H9 (cell line): ENCODE data around the gene DYRK2. TPM values are rescaled to one million over a fixed set of nuclear protein-coding genes. Genes with fewer than 3 reads are reported as not detected.

Experiments used
- DNase-seq: peaks from one replicate; pipeline ENCODE4 v3.0.0-alpha.2; 2017
- H2AFZ ChIP-seq: one replicate; pipeline ENCODE4 v1.6.1; 2013; ENCODE audit warnings: mild to moderate bottlenecking, low read length, control low read depth, moderate library complexity
- H2AK5ac ChIP-seq: 2 replicates; pipeline ENCODE4 v1.6.1; 2013; ENCODE audit warnings: low read length, control low read depth, mixed read lengths; ENCODE audit not compliant: insufficient read length
- H2BK120ac ChIP-seq: one replicate; pipeline ENCODE4 v1.6.1; 2013; ENCODE audit warnings: low read depth, mild to moderate bottlenecking, low read length, control low read depth, inconsistent platforms; ENCODE audit not compliant: poor library complexity, severe bottlenecking
- H2BK12ac ChIP-seq: 2 replicates; pipeline ENCODE4 v1.6.1; 2013; ENCODE audit warnings: low read length, control low read depth, mixed read lengths, low read depth; ENCODE audit not compliant: insufficient read length
- H2BK15ac ChIP-seq: 2 replicates; pipeline ENCODE4 v1.6.1; 2013; ENCODE audit warnings: low read depth, low read length, control low read depth
- H2BK20ac ChIP-seq: one replicate; pipeline ENCODE4 v1.6.1; 2013; ENCODE audit warnings: low read depth, mild to moderate bottlenecking, low read length, control low read depth, inconsistent platforms; ENCODE audit not compliant: poor library complexity, severe bottlenecking
- H2BK5ac ChIP-seq: 2 replicates; pipeline ENCODE4 v1.6.1; 2013; ENCODE audit warnings: low read length, control low read depth, mixed read lengths; ENCODE audit not compliant: insufficient read length
- H3K14ac ChIP-seq: 2 replicates; pipeline ENCODE4 v1.6.1; 2013; ENCODE audit warnings: low read length, control low read depth; ENCODE audit not compliant: insufficient read depth
- H3K18ac ChIP-seq: 2 replicates; pipeline ENCODE4 v1.6.1; 2013; ENCODE audit warnings: low read depth, mild to moderate bottlenecking, mixed read lengths, low read length, control low read depth; ENCODE audit not compliant: insufficient read length
- H3K23ac ChIP-seq: 2 replicates; pipeline ENCODE4 v1.6.1; 2013; ENCODE audit warnings: low read length, control low read depth, mixed read lengths, low read depth; ENCODE audit not compliant: insufficient read length
- H3K23me2 ChIP-seq: 2 replicates; pipeline ENCODE4 v1.6.1; 2013; ENCODE audit warnings: low read depth, mild to moderate bottlenecking, mixed read lengths, low read length, control low read depth; ENCODE audit not compliant: insufficient read length, poor library complexity, severe bottlenecking
- H3K27ac ChIP-seq: 2 replicates; pipeline ENCODE4 v1.5.1; 2013; ENCODE audit warnings: low read length, control low read depth, mixed read lengths, low read depth; ENCODE audit not compliant: insufficient read length
- H3K27me3 ChIP-seq: 2 replicates; pipeline ENCODE4 v1.6.1; 2013; ENCODE audit warnings: low read length, control low read depth, inconsistent platforms; ENCODE audit not compliant: insufficient read depth
- H3K4ac ChIP-seq: 2 replicates; pipeline ENCODE4 v1.6.1; 2013; ENCODE audit warnings: low read depth, mild to moderate bottlenecking, control low read depth, inconsistent platforms, low read length, moderate library complexity
- H3K4me1 ChIP-seq: 2 replicates; pipeline ENCODE4 v1.6.1; 2013; ENCODE audit warnings: low read length, control low read depth, inconsistent platforms; ENCODE audit not compliant: insufficient read depth
- H3K4me2 ChIP-seq: 2 replicates; pipeline ENCODE4 v1.6.1; 2013; ENCODE audit warnings: low read length, control low read depth, mixed read lengths; ENCODE audit not compliant: insufficient read length, insufficient read depth
- H3K56ac ChIP-seq: 2 replicates; pipeline ENCODE4 v1.6.1; 2013; ENCODE audit warnings: low read depth, mild to moderate bottlenecking, mixed read lengths, low read length, control low read depth; ENCODE audit not compliant: insufficient read length
- H3K79me1 ChIP-seq: 2 replicates; pipeline ENCODE4 v1.6.1; 2013; ENCODE audit warnings: low read depth, mild to moderate bottlenecking, moderate library complexity, low read length, control low read depth, inconsistent platforms; ENCODE audit not compliant: insufficient read depth, poor library complexity, severe bottlenecking
- H3K79me2 ChIP-seq: 2 replicates; pipeline ENCODE4 v1.6.1; 2013; ENCODE audit warnings: low read length, control low read depth, inconsistent platforms; ENCODE audit not compliant: insufficient read depth
- H3K9ac ChIP-seq: 2 replicates; pipeline ENCODE4 v1.6.1; 2013; ENCODE audit warnings: low read length, control low read depth, mixed read lengths; ENCODE audit not compliant: insufficient read length; ENCODE audit errors: extremely low read depth
- H3K9me3 ChIP-seq: one replicate; pipeline ENCODE4 v1.6.1; 2013; ENCODE audit warnings: low read depth, low read length, inconsistent platforms; ENCODE audit not compliant: control insufficient read depth
- H3T11ph ChIP-seq: one replicate; pipeline ENCODE4 v1.6.1; 2013; ENCODE audit warnings: mild to moderate bottlenecking, low read length, control low read depth, inconsistent platforms
- H4K20me1 ChIP-seq: one replicate; pipeline ENCODE4 v1.6.1; 2013; ENCODE audit not compliant: control insufficient read depth, insufficient read length, insufficient read depth
- H4K5ac ChIP-seq: 2 replicates; pipeline ENCODE4 v1.6.1; 2013; ENCODE audit warnings: low read depth, mild to moderate bottlenecking, mixed read lengths, low read length, control low read depth; ENCODE audit not compliant: insufficient read length
- H4K8ac ChIP-seq: replicated peaks from 2 replicates; pipeline ENCODE4 v1.6.1; 2013; ENCODE audit warnings: low read length, control low read depth, mixed read lengths, low read depth; ENCODE audit not compliant: insufficient read length
- H4K91ac ChIP-seq: 2 replicates; pipeline ENCODE4 v1.6.1; 2013; ENCODE audit warnings: low read depth, mild to moderate bottlenecking, moderate library complexity, mixed read lengths, low read length, control low read depth; ENCODE audit not compliant: insufficient read length
- H3K27ac Mint-ChIP-seq, 3 experiments: 2 replicates in 2 of 3; 3 replicates in 1 of 3; pipeline ENCODE4 v1.8.0; 2020 to 2021; ENCODE audit warnings: mixed read lengths in 3 of 3, mild to moderate bottlenecking in 1 of 3, moderate library complexity in 1 of 3
- H3K27me3 Mint-ChIP-seq: 2 replicates; pipeline ENCODE4 v1.8.0; 2021; ENCODE audit warnings: low read depth, mild to moderate bottlenecking, moderate library complexity, mixed read lengths
- H3K36me3 Mint-ChIP-seq, 3 experiments: 2 replicates in 2 of 3; 3 replicates in 1 of 3; pipeline ENCODE4 v1.8.0; 2020 to 2021; ENCODE audit warnings: low read depth in 3 of 3, mixed read lengths in 3 of 3; ENCODE audit not compliant: insufficient read depth in 1 of 3
- H3K4me1 Mint-ChIP-seq, 2 experiments: 2 replicates each; pipeline ENCODE4 v1.8.0; 2020; ENCODE audit warnings: mixed read lengths in 2 of 2
- H3K4me3 Mint-ChIP-seq, 2 experiments: 2 replicates in 1 of 2; 3 replicates in 1 of 2; pipeline ENCODE4 v1.8.0; 2020 to 2021; ENCODE audit warnings: mild to moderate bottlenecking in 2 of 2, mixed read lengths in 2 of 2, moderate library complexity in 1 of 2
- H3K9me3 Mint-ChIP-seq, 2 experiments: 2 replicates in 1 of 2; 3 replicates in 1 of 2; pipeline ENCODE4 v1.8.0; 2020; ENCODE audit warnings: mild to moderate bottlenecking in 2 of 2, mixed read lengths in 2 of 2, moderate library complexity in 1 of 2
- CTCF ChIP-seq: fragments of 200-600 bp; sonication (generic); conservative IDR thresholded peaks from 3 replicates; pipeline ENCODE4 v1.8.0; 2021; ENCODE audit warnings: antibody characterized with exemption, mild to moderate bottlenecking
- WGBS: extraction: QIAGEN DNeasy Blood & Tissue Kit; methylation state at CpG from one replicate; pipeline ENCODE4 v1.1.7; 2013; ENCODE audit warnings: missing lambda C conversion rate, low lambda C conversion rate, mixed read lengths; ENCODE audit not compliant: insufficient read length; ENCODE audit errors: extremely low coverage; 5-methylcytosine and 5-hydroxymethylcytosine counted together
- total RNA-seq: library from RNA; stranded (reverse); gene quantifications from 2 replicates; pipeline ENCODE4 v1.2.1, GENCODE V29; 2021

The DYRK2 gene
- total RNA-seq, 1 experiment from 2014 or later: 40.6 TPM

- Histone ChIP-seq H3K23ac (no peak overlapping the region), H4K8ac (no peak overlapping the region), H3K9ac (no peak overlapping the region), H4K20me1 (no peaks in the 10 kb centered on the region), H3K4ac (no peak overlapping the region), H3K79me2 (0 out of 2 replicates have a peak, but pooled peaks cover 2% of the 10 kb centered on the region), H3K27ac (no peak overlapping the region), H2AFZ (no peak overlapping the region), H3K79me1 (no peaks in the 10 kb centered on the region), H3K14ac (no peak overlapping the region), H3K9me3 (no peaks in the 10 kb centered on the region), H4K91ac (no peak overlapping the region), H2BK5ac (no peak overlapping the region), H3K18ac (no peak overlapping the region), H3K27me3 (no peaks in the 10 kb centered on the region), H3K4me1 (no peaks in the 10 kb centered on the region; the same call in 1 of the 2 replicates), H3K4me2 (no peak overlapping the region), H3K23me2 (no peaks in the 10 kb centered on the region), H3K56ac (no peak overlapping the region), H2AK5ac (no peak overlapping the region), H2BK120ac (no peak overlapping the region), H2BK12ac (no peak overlapping the region), H3T11ph (no peak overlapping the region), H4K5ac (no peak overlapping the region), H2BK15ac (no peak overlapping the region), H2BK20ac (no peak overlapping the region)
- no peak for DNase-seq
- no CpG with 5 or more reads among the region's 4 CpGs for WGBS
- Mint-ChIP-seq H3K27me3 (no peaks in the 10 kb centered on the region), H3K27ac (no peak overlapping the region; a peak in 1 of 7 replicates), H3K4me1 (peaks cover 6% of the 10 kb centered on the region in 2 experiments), H3K4me3 (no peak overlapping the region), H3K36me3 (peaks cover 32 to 41% (median 33%) of the 10 kb centered on the region in 3 experiments), H3K9me3 (peaks cover 25 to 31% of the 10 kb centered on the region in 2 experiments)
- TF ChIP-seq CTCF: no peak
Measured at GRCh38 chr12:67669934-67670631, 21.5 kb downstream of the DYRK2 start.
